HG02763 (cell line): ENCODE results near the gene SFRP5.

Experiments used
- ATAC-seq: cut with Tn5 transposase; IDR thresholded peaks from one replicate; pipeline ENCODE4 v1.9.1; 2021; ENCODE audit warnings: mild to moderate bottlenecking, moderate library complexity; ENCODE audit not compliant: unreplicated experiment

SFRP5 gene

DNA sequence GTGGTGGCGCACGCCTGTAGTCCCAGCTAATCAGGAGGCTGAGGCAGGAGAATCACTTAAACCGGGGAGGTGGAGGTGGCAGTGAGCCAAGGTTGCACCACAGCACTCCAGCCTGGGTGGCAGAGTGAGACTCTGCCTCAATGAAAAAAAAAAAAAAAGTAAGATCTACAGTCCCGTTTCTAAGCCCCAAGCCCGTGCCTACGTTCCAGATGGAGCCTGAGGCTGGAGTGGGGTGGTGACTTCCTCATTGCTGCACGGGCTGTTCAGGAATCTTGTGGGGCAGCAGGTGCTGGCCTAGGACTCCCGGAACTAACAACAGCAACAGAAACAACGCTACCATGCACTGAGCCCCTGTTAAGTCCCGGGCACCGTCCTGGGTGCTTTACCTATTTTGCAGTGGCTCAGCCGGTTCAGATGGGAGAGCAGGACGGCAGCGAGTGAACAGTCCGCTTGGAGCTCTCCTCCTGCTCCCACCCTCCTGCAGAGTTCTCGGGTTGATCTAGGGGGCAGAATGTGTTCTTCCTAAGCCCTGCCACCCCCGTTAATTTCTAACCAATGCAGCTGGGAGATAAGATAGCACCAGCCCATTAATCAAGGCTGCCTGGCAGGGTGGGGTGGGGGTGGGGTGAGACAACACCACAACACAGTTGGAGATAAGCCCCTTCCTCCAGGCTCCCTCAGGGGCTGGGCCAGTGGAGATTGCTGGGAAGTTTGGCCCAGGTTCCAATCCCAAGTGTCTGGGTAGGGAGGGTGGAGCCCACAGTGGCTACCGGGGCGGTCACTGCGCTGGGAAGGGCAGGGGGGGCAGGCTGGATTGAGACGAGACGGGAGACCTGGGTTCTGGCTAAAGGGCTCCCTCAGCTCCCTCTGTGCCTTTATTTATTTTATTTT lies 17.0 kb upstream of the SFRP5 start:
- no peak for ATAC-seq

DNA sequence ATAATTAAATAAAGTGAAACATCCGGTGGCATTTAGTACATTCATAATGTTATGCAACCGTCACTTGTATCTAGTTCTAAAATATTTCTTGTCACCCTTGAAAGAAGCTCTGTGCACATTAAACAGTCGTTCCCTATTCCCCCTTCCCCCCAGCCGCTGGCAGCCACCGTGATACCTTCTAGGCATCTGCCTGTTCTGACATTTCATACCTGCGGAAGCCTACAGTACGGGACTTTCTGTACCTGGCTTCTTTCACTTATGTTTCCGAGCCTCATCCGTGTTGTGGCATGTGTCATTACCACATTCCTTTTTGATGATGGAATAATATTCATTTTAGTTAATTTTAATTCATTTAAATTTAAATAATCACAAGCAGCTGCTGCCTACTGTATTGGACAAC lies 13.9 kb upstream of the SFRP5 start:
- ATAC-seq = no peak

DNA sequence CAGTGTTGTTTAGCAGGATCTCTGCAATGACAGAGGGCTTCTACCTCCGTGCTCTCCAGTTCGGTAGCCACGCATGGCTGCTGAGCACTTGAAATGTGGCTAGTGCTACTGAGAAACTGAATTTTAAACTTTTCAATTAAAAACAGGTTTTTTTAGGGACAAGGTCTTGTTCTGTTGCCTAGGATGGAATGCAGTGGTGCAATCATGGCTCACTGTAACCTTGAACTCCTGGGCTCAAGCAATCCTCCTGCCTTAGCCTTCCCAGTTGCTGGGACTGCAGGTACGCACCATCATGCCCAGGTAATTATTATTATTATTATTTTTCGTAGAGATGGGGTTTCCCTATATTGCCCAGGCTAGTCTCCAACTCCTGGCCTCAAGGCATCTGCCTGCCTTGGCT lies 13.4 kb upstream of the SFRP5 start:
- ATAC-seq = no peak

DNA sequence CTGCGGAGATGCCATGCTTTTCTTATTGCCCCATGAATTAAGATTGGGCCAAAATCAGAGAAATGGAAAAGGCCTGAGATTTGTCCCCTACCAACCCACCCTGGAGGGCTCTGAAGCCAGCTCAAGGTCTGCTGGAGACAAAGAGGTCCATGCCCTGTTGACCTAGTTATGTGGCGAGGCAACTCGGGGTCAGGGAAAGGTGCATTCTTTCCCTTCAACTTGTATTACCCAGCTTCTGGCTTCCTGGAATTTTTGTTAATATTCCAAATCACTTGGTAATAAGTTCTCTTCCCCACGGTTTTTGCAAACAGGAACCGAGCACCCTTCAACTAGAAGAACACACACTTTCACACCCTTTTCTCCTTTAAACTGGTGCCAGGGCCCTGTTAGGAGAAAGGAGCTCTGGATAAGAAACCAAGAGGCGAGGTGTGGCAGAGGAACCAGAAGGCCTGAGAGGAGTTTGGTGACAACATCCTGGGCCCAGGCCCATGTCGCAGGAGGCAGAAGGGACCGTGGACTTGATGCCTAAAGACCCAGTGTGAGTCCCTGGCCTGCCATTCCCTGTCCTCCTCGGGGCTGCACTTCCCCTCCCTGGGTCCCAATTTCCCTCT lies 12.5 kb upstream of the SFRP5 start:
- ATAC-seq = no peak

DNA sequence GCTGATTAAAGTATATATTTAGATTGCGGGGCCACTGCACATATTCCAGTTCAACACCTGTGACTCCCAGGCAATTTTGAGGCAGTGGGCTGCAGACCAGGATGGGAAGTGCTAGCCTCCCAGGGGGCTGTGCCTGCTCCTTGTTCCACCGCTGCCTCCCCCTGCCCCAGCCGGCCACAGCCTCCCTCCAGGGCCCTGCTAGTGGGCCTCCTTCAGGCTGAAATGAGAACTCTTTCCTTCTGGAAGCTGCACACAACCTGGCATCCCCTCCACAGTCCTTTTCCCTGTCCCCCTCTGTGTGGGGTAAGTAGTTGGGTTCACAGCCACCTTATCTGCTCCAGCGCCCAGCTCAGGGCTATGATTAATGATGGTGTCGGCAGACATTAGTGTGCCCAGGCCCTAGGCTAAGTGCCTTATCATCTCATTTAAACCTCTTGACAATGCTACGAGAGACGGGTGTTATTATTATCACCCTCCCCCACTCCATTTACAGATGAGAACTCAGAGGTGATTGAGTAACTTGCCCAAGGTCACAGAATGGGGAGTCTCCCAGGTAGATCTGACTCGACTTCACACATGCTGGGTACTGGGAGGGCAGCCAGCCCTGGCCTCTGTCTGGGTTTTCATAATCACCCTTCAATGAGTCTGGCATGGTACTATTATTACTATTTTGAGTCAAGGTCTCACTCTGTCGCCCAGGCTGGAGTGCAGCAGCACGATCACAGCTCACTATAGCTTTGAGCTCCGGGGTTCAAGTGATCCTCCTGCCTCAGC lies 10.8 kb upstream of the SFRP5 start:
- ATAC-seq = no peak

DNA sequence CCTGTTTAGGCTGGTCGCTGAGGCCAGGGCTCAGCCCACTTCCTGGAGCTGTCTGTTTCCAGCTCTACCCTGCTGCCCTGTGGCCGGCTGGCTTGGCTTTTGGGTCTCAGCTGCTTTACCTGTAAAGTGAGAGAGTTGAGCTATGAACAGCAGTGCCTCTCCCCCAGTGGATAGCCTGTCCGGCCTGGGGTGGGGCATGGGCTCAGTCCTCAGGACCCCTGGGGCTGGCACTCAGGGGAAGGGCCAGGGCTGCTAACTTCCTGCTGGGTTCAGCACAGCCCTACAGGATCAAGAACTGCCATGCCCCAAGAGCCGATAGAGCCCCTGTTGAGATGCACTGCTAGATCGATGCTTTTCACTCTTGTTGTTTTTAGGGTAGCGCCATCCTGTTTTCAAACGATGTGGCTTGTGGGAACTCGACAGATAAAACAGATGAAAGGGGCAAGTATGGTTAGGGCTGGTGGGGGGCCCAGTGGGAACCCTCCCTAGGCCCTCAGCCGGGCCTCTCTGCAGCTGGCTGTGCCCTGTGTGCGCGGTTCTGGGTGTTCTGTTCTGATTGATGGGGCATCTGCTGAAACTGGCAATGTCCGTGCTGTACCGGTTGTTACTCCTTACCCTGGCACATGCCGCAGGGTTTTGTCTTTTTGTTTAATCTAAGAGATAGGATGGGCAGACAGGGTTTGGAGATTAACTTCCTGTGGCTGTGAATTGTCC lies 10.0 kb upstream of the SFRP5 start:
- no peak for ATAC-seq

DNA sequence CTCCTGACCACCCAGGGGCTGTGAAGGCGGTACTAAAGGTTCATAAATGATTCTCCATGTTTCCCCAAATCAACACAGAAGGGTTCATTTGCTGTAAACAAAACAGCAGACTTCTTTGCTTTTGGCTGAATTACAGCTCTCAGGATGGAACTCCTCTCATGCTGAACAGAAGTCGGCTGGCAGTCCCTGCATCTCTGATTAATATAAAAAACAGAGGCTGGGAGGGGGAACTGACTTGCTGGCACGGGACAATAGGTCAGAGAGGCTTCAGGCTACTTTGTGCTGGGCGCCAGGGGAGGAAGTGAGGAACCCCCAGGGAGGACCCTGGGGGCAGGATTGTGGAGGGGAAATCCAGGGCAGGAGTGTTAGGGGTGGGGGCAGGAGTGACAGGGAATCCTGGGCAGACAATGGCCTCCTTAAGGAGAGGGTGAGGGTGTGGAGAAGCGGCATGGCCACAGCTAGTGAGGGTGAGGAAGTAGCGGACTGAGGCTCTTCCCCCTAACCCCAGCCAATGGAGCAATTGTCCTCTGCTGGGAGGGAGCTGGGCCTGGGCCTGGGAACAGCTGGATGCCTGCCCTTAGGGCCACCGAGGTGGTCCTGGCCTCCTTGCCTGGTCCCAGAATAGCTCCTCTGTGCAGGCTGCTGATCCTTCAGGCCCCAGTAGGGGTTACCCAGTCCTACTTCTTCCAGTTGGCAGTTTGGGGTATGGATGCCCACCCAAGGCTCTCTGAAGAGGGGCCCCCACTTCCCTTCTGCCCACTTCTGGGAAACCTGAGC lies 9.2 kb upstream of the SFRP5 start:
- no peak for ATAC-seq

DNA sequence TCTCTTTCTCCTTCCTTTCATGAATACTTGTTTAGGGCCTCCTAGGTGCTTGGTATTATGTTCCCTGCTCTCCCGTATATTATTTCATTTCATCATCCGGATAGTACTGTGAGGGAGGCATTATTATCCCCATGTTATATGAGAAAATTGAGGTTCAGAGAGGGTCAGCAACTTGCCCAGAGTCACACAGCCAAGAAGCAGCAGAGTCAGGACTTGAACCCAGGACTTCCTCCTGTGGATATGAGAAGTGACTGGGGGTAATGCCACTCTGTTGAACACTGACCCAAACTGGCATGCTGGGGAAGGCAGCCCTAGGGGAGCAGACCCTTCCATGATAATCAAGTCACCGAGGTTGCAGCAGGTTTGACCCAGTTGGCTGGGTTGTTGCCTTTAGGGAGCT lies 8.2 kb upstream of the SFRP5 start:
- no peak for ATAC-seq

DNA sequence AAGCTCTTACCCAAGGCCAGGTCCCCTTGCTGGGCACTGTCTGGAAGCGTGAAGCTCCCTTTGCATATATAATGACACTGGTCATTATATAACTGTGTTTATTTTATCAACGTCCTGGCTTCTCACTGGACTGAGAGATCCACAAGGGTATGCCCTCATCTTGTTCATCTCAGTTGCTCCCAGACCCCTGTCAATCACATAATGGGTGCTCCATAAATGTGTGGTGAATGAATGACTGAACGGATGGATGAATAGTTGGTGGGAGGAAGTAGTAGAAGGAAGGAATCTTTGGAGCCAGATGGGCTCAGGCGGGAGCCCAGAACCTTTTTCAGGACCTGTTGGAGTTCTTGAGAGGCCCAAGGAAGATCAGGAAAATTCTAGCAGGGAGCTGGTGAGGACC lies 7.7 kb upstream of the SFRP5 start:
- ATAC-seq = no peak

DNA sequence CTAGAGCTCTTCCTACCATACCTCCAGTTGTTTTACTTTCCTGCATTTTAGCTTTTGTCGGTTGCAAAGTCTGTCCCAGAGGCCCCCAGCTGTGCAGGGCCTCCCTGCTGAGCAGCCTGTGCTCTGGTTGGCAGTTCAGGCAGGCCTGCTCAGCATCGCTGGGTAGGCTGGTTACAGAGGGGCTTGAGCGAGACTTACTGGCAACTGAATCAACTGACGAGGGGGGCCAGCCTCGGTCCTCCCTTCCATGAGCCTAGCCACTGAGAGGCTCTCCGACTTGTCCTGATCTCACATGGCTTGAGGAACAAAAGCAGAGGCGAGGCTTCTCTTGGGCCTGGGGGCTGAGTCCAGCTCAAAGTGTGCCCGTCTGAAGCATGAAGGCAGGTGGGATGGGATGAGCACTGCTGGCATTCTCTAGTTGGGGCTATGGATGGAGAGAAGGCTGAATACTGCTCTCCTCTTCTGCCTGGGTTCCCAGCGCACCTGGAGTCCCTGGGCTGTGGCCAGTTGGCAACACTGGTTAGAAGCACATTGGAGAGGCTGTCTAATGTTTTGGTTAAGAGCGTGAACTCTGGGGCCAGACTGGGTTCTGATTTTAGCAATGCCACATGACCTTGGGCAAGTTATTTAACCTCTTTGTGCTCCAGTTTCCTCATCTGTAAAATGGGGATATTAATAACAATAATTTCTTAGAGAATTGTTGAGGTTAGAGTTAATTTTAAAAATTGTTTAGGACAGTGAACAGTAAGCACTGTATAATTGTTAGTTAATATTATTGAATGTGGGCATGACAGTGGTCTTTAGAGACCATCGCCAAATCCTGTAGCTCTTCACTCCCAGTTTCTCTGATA lies 6.9 kb upstream of the SFRP5 start:
- no peak for ATAC-seq

DNA sequence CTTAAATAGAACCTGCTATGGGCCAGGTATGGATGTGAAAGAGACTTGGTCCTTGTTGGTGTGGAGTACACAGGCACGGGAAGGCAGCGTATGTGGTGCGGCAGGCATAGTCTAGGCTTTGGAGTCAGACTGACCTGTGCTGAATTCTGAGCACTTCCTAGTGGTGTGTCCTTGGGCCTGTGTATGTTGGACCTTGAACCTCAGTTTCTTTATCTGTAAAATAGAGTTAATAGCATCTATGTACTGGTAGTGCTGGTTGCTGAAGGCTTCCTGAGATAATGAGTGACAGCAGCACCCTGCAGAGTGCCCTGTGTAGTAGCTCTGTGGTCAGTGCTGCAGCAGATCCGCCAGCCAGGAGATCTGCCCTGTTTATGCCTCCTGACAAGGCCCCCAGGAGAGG lies 5.3 kb upstream of the SFRP5 start:
- no peak for ATAC-seq

DNA sequence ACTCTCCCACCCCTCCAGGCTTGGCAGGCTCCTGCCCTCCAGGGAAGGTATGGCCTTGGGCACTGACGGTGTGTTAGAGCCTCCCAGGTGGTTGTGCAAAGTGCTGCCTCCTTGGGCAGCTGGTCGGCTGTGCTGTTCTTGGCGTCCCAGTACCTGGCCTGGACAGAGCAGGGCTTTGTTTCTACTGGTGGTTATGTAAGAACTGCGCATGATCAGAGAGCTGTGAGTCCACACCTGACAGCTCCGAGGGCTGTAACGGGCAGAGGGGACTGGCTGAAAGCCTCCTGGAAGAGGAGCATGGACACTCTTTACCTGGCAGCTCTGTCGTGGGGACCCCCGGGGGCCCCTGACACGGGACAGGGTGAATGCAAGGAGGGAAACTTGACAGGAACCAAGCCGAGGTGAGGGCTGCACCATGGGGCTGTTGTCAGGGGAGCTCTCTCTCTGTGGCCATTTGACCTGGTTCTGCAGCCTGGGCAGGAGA lies 3.1 kb upstream of the SFRP5 start:
- no peak for ATAC-seq

DNA sequence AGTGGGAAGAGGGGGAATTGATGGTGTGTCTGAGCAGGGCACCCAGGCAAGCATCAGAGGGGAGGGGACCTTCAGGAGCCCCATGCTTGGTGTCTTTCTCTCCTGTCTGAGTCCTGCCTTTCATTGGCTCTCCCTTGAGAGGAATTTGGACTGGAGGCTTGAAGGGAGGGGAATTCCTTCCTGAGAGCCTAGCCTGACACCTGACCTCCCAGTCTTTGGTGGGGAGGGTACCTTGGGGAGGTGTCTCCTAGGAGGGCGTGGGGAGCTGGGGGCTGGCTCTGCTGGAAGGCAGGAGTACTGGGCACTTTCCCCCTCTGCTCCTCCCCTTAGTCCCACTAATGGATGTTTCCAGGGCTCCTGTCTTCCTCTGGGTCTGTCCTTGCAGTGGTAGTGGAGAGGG lies 1.3 kb upstream of the SFRP5 start:
- ATAC-seq = no peak

DNA sequence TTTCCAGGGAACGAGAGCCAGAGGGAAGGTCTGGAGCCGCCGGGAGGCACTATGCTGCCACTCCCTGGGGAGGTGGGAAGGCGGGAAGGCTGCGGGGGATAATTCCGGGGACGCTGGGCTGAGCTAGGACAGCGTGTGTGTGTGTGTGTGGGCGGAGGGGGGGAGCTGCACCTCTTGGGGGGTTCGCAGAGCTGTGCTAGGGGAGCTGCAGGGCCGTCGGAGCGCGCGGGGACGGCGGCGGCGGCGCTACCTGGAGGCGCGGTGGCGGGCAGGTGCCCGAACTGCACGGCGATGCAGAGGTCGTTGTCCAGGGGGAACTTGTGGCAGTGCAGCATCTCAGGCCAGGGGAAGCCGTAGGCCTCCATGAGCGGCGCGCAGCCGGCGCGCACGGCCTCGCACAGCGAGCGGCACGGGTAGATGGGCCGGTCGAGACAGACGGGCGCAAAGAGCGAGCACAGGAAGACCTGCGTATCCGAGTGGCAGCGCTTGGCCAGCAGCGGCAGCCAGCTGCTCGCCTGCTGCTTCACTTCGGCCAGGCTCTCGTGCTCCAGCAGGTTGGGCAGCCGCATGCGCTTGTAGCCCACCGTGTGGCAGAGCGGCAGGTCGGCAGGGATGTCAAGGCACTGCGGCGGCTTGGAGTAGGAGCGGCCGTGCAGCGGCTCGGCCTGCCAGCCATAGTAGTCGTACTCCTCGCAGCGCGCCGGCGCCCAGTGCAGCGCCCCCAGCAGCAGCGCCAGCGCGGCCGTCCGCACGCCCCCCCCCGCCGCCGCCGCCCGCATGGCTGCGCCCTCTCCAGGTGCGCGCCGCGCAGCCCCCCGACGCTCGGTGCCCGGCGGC lies 526 bp downstream of the SFRP5 start:
- no peak for ATAC-seq

DNA sequence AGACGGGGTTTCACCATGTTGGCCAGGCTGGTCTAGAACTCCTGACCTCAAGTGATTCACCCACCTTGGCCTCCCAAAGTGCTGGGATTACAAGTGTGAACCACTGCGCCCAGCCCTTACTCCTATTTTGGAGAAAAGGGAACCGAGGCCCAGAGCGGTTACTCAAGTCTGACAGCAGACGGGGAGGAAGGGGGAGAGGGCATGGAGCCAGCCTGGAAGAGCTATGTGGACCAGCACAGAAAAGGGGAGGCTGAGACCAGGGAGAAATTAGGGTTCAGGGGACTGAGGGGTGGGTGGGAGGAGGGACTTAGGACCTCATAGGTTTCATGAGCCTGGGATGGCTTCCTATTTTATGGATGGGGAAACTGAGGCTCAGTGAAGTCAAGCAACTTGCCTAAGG lies 1.5 kb downstream of the SFRP5 start:
- no peak for ATAC-seq

DNA sequence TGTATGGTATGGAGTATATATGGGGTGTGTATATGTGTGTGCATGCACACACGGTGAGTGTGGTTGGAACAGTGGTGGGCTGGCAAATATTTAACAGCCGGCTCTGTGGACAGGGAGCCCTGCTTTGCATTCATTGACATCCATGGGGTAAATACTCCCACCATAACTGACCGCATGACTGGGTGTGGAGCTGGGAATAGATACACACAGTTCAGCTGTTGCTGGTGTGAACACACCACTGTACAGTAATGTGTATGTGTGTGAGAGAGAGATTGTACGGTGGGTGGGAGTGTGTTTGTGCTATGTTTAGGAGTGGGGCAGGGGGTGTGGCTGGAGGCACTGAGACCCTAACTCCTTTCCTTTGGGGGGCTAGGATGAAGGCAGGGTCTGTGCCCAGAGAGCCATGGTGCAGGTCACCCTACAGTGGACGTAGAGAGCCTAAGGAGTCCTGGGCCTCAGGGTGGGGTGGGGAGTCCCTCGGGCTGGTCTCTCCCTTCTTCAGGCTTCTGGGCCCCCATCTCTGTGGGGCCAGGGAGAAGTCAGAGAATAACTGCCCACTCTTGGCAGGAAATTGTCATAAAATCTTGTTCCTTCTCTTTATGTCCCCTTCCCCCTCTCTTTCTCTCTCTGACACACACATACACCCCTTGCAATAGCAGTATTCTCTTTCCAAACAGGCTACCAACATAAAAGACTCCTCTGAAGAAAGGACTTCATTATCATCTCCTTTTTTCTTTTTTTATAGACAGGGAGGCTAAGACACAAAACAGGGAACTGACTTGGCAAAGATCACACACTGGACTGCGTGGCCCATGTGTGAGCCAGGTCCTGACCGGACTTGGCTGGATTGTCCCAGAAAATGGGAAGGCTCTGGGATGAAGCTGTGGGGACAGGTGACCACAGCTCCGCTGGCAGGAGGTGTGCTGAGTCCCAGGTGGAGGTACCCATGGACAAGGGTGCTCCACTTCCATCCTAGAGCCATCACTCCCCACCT lies 3.2 kb downstream of the SFRP5 start:
- no peak for ATAC-seq
